Inferior parietal cortex (tissue), 1 donor: ENCODE measurements around the gene UMODL1.

ENCODE experiments used
- DNase-seq: peaks from one replicate; pipeline ENCODE4 v3.0.0-alpha.2; 2016; ENCODE audit errors: extremely low spot score

UMODL1 gene

GRCh38 chr21:42190486-42190863, 119.4 kb downstream of the UMODL1 start:
- DNase-seq, result peak; percentile 33

GRCh38 chr21:42191064-42191463, 119.9 kb downstream of the UMODL1 start:
- DNase-seq, result no peak

GRCh38 chr21:42191696-42192595, 120.8 kb downstream of the UMODL1 start:
- no peak for DNase-seq
